Small intestine (tissue), 16 donors: ENCODE data around the gene CDH7. TPM values are rescaled to one million over a fixed set of nuclear protein-coding genes. Genes with fewer than 3 reads are reported as not detected.

Source experiments
- DNase-seq, 2 donors: peaks; one replicate each; pipeline versions ENCODE4 v3.0.0 to v3.0.0-alpha.2; 2013
- FAIRE-seq: peaks from 2 replicates; lab custom pipeline; 2012; peaks lifted over from hg19 to GRCh38; lab: Jason Lieb, UNC
- H3K27ac ChIP-seq, 3 donors: one replicate each; pipeline ENCODE4 v1.5.1; 2013; ENCODE audit warnings: low read length in 2 of 3, mild to moderate bottlenecking in 2 of 3, control low read depth in 1 of 3, inconsistent platforms in 1 of 3, low read depth in 1 of 3, moderate library complexity in 1 of 3
- H3K27me3 ChIP-seq, 3 donors: one replicate each; pipeline ENCODE4 v1.6.1; 2013; ENCODE audit warnings: low read length in 3 of 3, inconsistent platforms in 1 of 3; ENCODE audit not compliant: control insufficient read depth in 3 of 3, insufficient read depth in 3 of 3
- H3K36me3 ChIP-seq, 3 donors: one replicate each; pipeline ENCODE4 v1.6.1; 2013; ENCODE audit warnings: low read length in 3 of 3, inconsistent platforms in 1 of 3, low read depth in 1 of 3, mild to moderate bottlenecking in 1 of 3, moderate library complexity in 1 of 3; ENCODE audit not compliant: control insufficient read depth in 3 of 3, insufficient read depth in 2 of 3
- H3K4me1 ChIP-seq, 3 donors: one replicate each; pipeline ENCODE4 v1.6.1; 2013; ENCODE audit warnings: low read length in 2 of 3, inconsistent platforms in 1 of 3, low read depth in 1 of 3, mild to moderate bottlenecking in 1 of 3, moderate library complexity in 1 of 3; ENCODE audit not compliant: control insufficient read depth in 3 of 3, insufficient read depth in 2 of 3
- H3K4me3 ChIP-seq, 3 donors: one replicate each; pipeline ENCODE4 v1.5.1; 2013; ENCODE audit warnings: low read length in 3 of 3, control low read depth in 1 of 3, inconsistent platforms in 1 of 3, low read depth in 1 of 3, mild to moderate bottlenecking in 1 of 3, moderate library complexity in 1 of 3
- H3K9me3 ChIP-seq, 2 donors: one replicate each; pipeline ENCODE4 v1.6.1; 2013; ENCODE audit warnings: low read depth in 1 of 2, low read length in 1 of 2; ENCODE audit not compliant: control insufficient read depth in 2 of 2, insufficient read depth in 1 of 2
- WGBS, 3 donors: extraction: QIAGEN DNeasy Blood & Tissue Kit; methylation state at CpG; one replicate each; pipeline ENCODE4 v1.1.7; 2013; 5-methylcytosine and 5-hydroxymethylcytosine counted together
- long read RNA-seq, 10 donors: transcript quantifications; one replicate each; lab custom pipeline, GENCODE V29; 2026
- polyA plus RNA-seq, 4 donors: library from polyadenylated mRNA; stranded (reverse) in 3 of 4; unstranded in 1 of 4; fragments of 200-250 nt in 3 of 4; fragments of 120-200 nt in 1 of 4; gene quantifications; one replicate each; pipeline versions ENCODE4 v1.2.1 to v1.2.3, GENCODE V29; 2013
- donor health status: healthy with polysubstance abuse.
- donor health status: control.
- donor health status: control.
- donor health status: Bipolar disorder and iron deficiency.
- donor health status: healthy.

Gene CDH7
- under 1 TPM in 2 of 4 donors, not detected in 2; 0.01 to 0.27 TPM for polyA plus RNA-seq
- long read RNA-seq, donor 1, result 0 reads
- long read RNA-seq, donor 2, result 0 reads
- long read RNA-seq, donor 3, result 0 reads
- long read RNA-seq, donor 4, result 0 reads
- long read RNA-seq, donor 5, result 0 reads
- long read RNA-seq, donor 6, result 0 reads
- long read RNA-seq, donor 7, result 0 reads
- long read RNA-seq, donor 8, result 0 reads
- long read RNA-seq, donor 9, result 0 reads
- long read RNA-seq, donor 10, result 0 reads

- no peak for FAIRE-seq
- 1 to 5% (median 4%) methylated on average over 66 to 85 of the region's 85 CpGs for WGBS, 3 donors
Measured at GRCh38 chr18:65750389-65751154, at the start of gene CDH7. Gene CDH7 (plus strand): TSS chr18:65751012. CDS start chr18:65762843, 11,831 bp downstream.

GRCh38 chr18:65704046-65704445 lies 46.8 kb upstream of the CDH7 start:
- Histone ChIP-seq H3K36me3 (no peaks in the 10 kb centered on the region), H3K9me3 (no peaks in the 10 kb centered on the region), H3K4me3 (no peak overlapping the region), H3K27ac (no peak overlapping the region), H3K4me1 (no peaks in the 10 kb centered on the region), H3K27me3 (no peaks in the 10 kb centered on the region)
- WGBS, 3 donors, result 50 to 67% (median 66%) methylated on average over 1 of the region's 1 CpG
- DNase-seq (no peak), FAIRE-seq (no peak)

More at GRCh38 chr18:65750389-65751154, at the start of gene CDH7:
- no peaks in the 10 kb centered on the region for H3K9me3 ChIP-seq
- peaks cover 0 to 3% (median 0%) of the 10 kb centered on the region in 3 donors for H3K4me1 ChIP-seq
- DNase-seq, result peak in 1 of 2 donors; percentile 67
- no peaks in the 10 kb centered on the region for H3K36me3 ChIP-seq
- peaks cover 8 to 35% (median 10%) of the 10 kb centered on the region in 3 donors for H3K27me3 ChIP-seq
- peak within 1 kb of the TSS in 2 of 3 donors; percentile 10 to 43 for H3K4me3 ChIP-seq
- H3K27ac ChIP-seq, result no peak within 1 kb of the TSS

GRCh38 chr18:65706646-65707045 lies 44.2 kb upstream of the CDH7 start:
- H3K4me1 ChIP-seq, result no peaks in the 10 kb centered on the region
- H3K9me3 ChIP-seq, result no peaks in the 10 kb centered on the region
- no peaks in the 10 kb centered on the region for H3K36me3 ChIP-seq
- no peak for FAIRE-seq
- H3K27ac ChIP-seq, result no peak overlapping the region
- no peak overlapping the region for H3K4me3 ChIP-seq
- 53 to 89% (median 89%) methylated on average over 1 of the region's 1 CpG for WGBS, 3 donors
- DNase-seq, result no peak
- H3K27me3 ChIP-seq, result no peaks in the 10 kb centered on the region

- Histone ChIP-seq H3K4me1 (no peaks in the 10 kb centered on the region), H3K27me3 (no peaks in the 10 kb centered on the region), H3K36me3 (no peaks in the 10 kb centered on the region), H3K9me3 (no peaks in the 10 kb centered on the region), H3K27ac (no peak overlapping the region), H3K4me3 (no peak overlapping the region)
- DNase-seq (no peak), FAIRE-seq (no peak)
- WGBS, 3 donors, result 48 to 50% (median 49%) methylated on average over 1 of the region's 1 CpG
Measured at GRCh38 chr18:65711493-65711892, 39.3 kb upstream of the CDH7 start.

GRCh38 chr18:65721619-65722018 lies 29.2 kb upstream of the CDH7 start:
- H3K9me3 ChIP-seq, result no peaks in the 10 kb centered on the region
- H3K27me3 ChIP-seq, result no peaks in the 10 kb centered on the region
- no peak overlapping the region for H3K4me3 ChIP-seq
- DNase-seq, result no peak
- H3K4me1 ChIP-seq, result no peaks in the 10 kb centered on the region
- no peak for FAIRE-seq
- no peak overlapping the region for H3K27ac ChIP-seq
- WGBS, 3 donors, result 80 to 88% (median 83%) methylated on average over 3 of the region's 3 CpGs
- no peaks in the 10 kb centered on the region for H3K36me3 ChIP-seq

- WGBS, 3 donors, result 13 to 24% (median 21%) methylated on average over 9 of the region's 9 CpGs
- Histone ChIP-seq H3K9me3 (no peaks in the 10 kb centered on the region), H3K36me3 (no peaks in the 10 kb centered on the region), H3K4me1 (no peaks in the 10 kb centered on the region), H3K27me3 (no peaks in the 10 kb centered on the region), H3K4me3 (no peak overlapping the region), H3K27ac (no peak overlapping the region)
- FAIRE-seq (no peak), DNase-seq (peak; percentile 26 to 52)
Measured at GRCh38 chr18:65725251-65726050, 25.4 kb upstream of the CDH7 start.

GRCh38 chr18:65735155-65735554 lies 15.7 kb upstream of the CDH7 start:
- H3K9me3 ChIP-seq, result no peaks in the 10 kb centered on the region
- H3K27me3 ChIP-seq, result no peaks in the 10 kb centered on the region
- DNase-seq (no peak), FAIRE-seq (no peak)
- H3K4me1 ChIP-seq, result no peaks in the 10 kb centered on the region
- H3K27ac ChIP-seq, result no peak overlapping the region
- no peak overlapping the region for H3K4me3 ChIP-seq
- 64 to 82% (median 73%) methylated on average over 3 of the region's 3 CpGs for WGBS, 3 donors
- no peaks in the 10 kb centered on the region for H3K36me3 ChIP-seq

GRCh38 chr18:65737471-65737955 lies 13.3 kb upstream of the CDH7 start:
- no peaks in the 10 kb centered on the region for H3K9me3 ChIP-seq
- WGBS, 3 donors, result 48 to 65% (median 59%) methylated on average over 2 of the region's 2 CpGs
- no peaks in the 10 kb centered on the region for H3K4me1 ChIP-seq
- no peak overlapping the region for H3K4me3 ChIP-seq
- FAIRE-seq (no peak), DNase-seq (no peak)
- H3K27ac ChIP-seq, result no peak overlapping the region
- H3K27me3 ChIP-seq, result no peaks in the 10 kb centered on the region
- no peaks in the 10 kb centered on the region for H3K36me3 ChIP-seq
